PC-9 (cell line): Measurements from ENCODE around the gene TMPRSS5. TPM values are rescaled to one million over a fixed set of nuclear protein-coding genes. Genes with fewer than 3 reads are reported as not detected.

ENCODE experiments used
- BruUV-seq: library from RNA; stranded (reverse); fragments of 400-500 nt; replicated peaks from 2 replicates; lab custom pipeline; 2021; lab: Mats Ljungman, UMichigan
- CTCF ChIA-PET: fragments of 300-600 bp; sonication (Branson Sonifier 250); formaldehyde crosslinking; loops from one replicate; lab custom pipeline; 2022; ENCODE audit warnings: antibody characterized with exemption; lab: Charles Lee
- POLR2A ChIA-PET: fragments of 300-600 bp; sonication (Branson Sonifier 250); formaldehyde crosslinking; loops from one replicate; lab custom pipeline; 2022; ENCODE audit warnings: antibody characterized with exemption; ENCODE audit not compliant: unreplicated experiment; lab: Charles Lee
- DNase-seq, 2 experiments: peaks; one replicate each; pipeline versions ENCODE4 v3.0.0 to v3.0.0-alpha.2; 2015 to 2022; ENCODE audit warnings: mixed read lengths in 1 of 2
- H2AFZ ChIP-seq: fragments of 200-600 bp; sonication (generic); 2 replicates; pipeline ENCODE4 v1.8.1; 2017; ENCODE audit warnings: antibody characterized with exemption
- H3F3A ChIP-seq: fragments of 200-600 bp; sonication (generic); 2 replicates; pipeline ENCODE4 v1.8.1; 2017; ENCODE audit warnings: antibody characterized with exemption, mild to moderate bottlenecking, low read depth; ENCODE audit not compliant: insufficient read depth
- H3K27ac ChIP-seq: fragments of 200-600 bp; sonication (generic); 2 replicates; pipeline ENCODE4 v1.6.1; 2016; ENCODE audit warnings: mixed run types
- H3K27me3 ChIP-seq: fragments of 200-600 bp; sonication (generic); 2 replicates; pipeline ENCODE4 v1.6.1; 2016; ENCODE audit warnings: low read depth, mixed run types; ENCODE audit not compliant: insufficient read depth
- H3K36me3 ChIP-seq: fragments of 200-600 bp; sonication (generic); 2 replicates; pipeline ENCODE4 v1.6.1; 2016; ENCODE audit warnings: low read depth, mixed run types
- H3K4me1 ChIP-seq: fragments of 200-600 bp; sonication (generic); replicated peaks from 2 replicates; pipeline ENCODE4 v1.6.1; 2016; ENCODE audit warnings: mixed run types; ENCODE audit not compliant: insufficient read depth
- H3K4me2 ChIP-seq: fragments of 200-600 bp; sonication (generic); 2 replicates; pipeline ENCODE4 v1.6.1; 2017; ENCODE audit warnings: mixed run types
- H3K4me3 ChIP-seq: fragments of 200-600 bp; sonication (generic); 2 replicates; pipeline ENCODE4 v1.6.1; 2016; ENCODE audit warnings: mixed run types
- H3K79me2 ChIP-seq: fragments of 200-600 bp; sonication (generic); 2 replicates; pipeline ENCODE4 v1.6.1; 2017; ENCODE audit warnings: low read depth, mixed run types
- H3K9me2 ChIP-seq: fragments of 200-600 bp; sonication (generic); 2 replicates; pipeline ENCODE4 v1.8.1; 2017; ENCODE audit warnings: mild to moderate bottlenecking; ENCODE audit not compliant: insufficient read depth
- H3K9me3 ChIP-seq: fragments of 200-600 bp; sonication (generic); 2 replicates; pipeline ENCODE4 v1.8.1; 2016; ENCODE audit warnings: low read depth; ENCODE audit not compliant: insufficient read depth
- H4K20me1 ChIP-seq: fragments of 200-600 bp; sonication (generic); 2 replicates; pipeline ENCODE4 v1.8.1; 2017; ENCODE audit not compliant: insufficient read depth
- CTCF ChIP-seq: fragments of 200-600 bp; sonication (generic); conservative IDR thresholded peaks from 2 replicates; pipeline ENCODE4 v1.6.1; 2017; ENCODE audit warnings: mixed run types, antibody characterized with exemption, mild to moderate bottlenecking, moderate library complexity
- EZH2 ChIP-seq: fragments of 200-600 bp; sonication (generic); IDR thresholded peaks from 2 replicates; pipeline ENCODE4 v1.8.0; 2017; ENCODE audit warnings: antibody characterized with exemption, low read depth
- intact Hi-C: fragments of 100-400 bp; cut with micrococcal nuclease; formaldehyde crosslinking; loops from one replicate; pipeline ENCODE4 v1.10.0; 2022; ENCODE audit not compliant: unreplicated experiment
- total RNA-seq: library from RNA; stranded (reverse); gene quantifications from 2 replicates; pipeline ENCODE4 v1.2.3, GENCODE V29; 2021

Gene TMPRSS5
- total RNA-seq, 1 experiment from 2014 or later = 0.83 TPM

GRCh38 chr11:113701491-113701890, 4.6 kb downstream of the TMPRSS5 start:
- Histone ChIP-seq H4K20me1 (no peaks in the 10 kb centered on the region), H2AFZ (no peak overlapping the region), H3K27ac (no peak overlapping the region), H3K4me3 (no peak overlapping the region), H3K79me2 (no peaks in the 10 kb centered on the region), H3K4me1 (no peaks in the 10 kb centered on the region), H3K9me3 (no peaks in the 10 kb centered on the region), H3K9me2 (no peaks in the 10 kb centered on the region; the same call in 1 of the 2 replicates), H3K27me3 (no peaks in the 10 kb centered on the region), H3F3A (no peaks in the 10 kb centered on the region), H3K4me2 (no peak overlapping the region), H3K36me3 (no peaks in the 10 kb centered on the region)
- BruUV-seq = no TSS peak
- intact Hi-C loops = no loop called here
- CTCF ChIA-PET = no interaction called here
- POLR2A ChIA-PET = no interaction called here
- TF ChIP-seq CTCF (no peak), EZH2 (no peak)
- no peak for DNase-seq

- no peak for DNase-seq
- H3K4me3 ChIP-seq = no peak overlapping the region
- TF ChIP-seq CTCF = no peak
- H3K36me3 ChIP-seq = no peaks in the 10 kb centered on the region
- H3K27me3 ChIP-seq = no peaks in the 10 kb centered on the region
- H3K9me2 ChIP-seq = no peaks in the 10 kb centered on the region; the same call in 1 of the 2 replicates
- CTCF ChIA-PET = no interaction called here
- H4K20me1 ChIP-seq = no peaks in the 10 kb centered on the region
- BruUV-seq = no TSS peak
- no peaks in the 10 kb centered on the region for H3F3A ChIP-seq
- no peak overlapping the region for H3K4me2 ChIP-seq
- H3K79me2 ChIP-seq = no peaks in the 10 kb centered on the region
- H3K9me3 ChIP-seq = no peaks in the 10 kb centered on the region
- POLR2A ChIA-PET = no interaction called here
- no peaks in the 10 kb centered on the region for H3K4me1 ChIP-seq
- intact Hi-C loops = no loop called here
- no peak overlapping the region for H3K27ac ChIP-seq
- no peak overlapping the region for H2AFZ ChIP-seq
These were observed 7.6 kb downstream of the TMPRSS5 start for GRCh38 chr11:113698515-113698914.

GRCh38 chr11:113697756-113698407, 8.2 kb downstream of the TMPRSS5 start:
- Histone ChIP-seq H3K9me3 (no peaks in the 10 kb centered on the region), H3K4me2 (no peak overlapping the region), H3K4me1 (no peaks in the 10 kb centered on the region), H3F3A (no peaks in the 10 kb centered on the region), H3K79me2 (no peaks in the 10 kb centered on the region), H3K9me2 (no peaks in the 10 kb centered on the region), H3K36me3 (no peaks in the 10 kb centered on the region), H2AFZ (no peak overlapping the region), H3K4me3 (no peak overlapping the region), H4K20me1 (no peaks in the 10 kb centered on the region), H3K27me3 (no peaks in the 10 kb centered on the region), H3K27ac (no peak overlapping the region)
- TF ChIP-seq CTCF (no peak), EZH2 (no peak)
- DNase-seq = no peak
- ChIA-PET POLR2A (no interaction called here), CTCF (no interaction called here)
- intact Hi-C loops = no loop called here
- BruUV-seq = no TSS peak
